Panc1 (cell line): ENCODE measurements around the gene FCHSD2.

Source experiments
- CTCF ChIP-seq: fragments of 450-650 bp; IDR thresholded peaks from 2 replicates; pipeline ENCODE4 v1.5.1; 2017; ENCODE audit warnings: mild to moderate bottlenecking
- POLR2AphosphoS5 ChIP-seq: IDR thresholded peaks from 2 replicates; pipeline ENCODE4 v1.6.1; 2012; ENCODE audit warnings: mild to moderate bottlenecking, low read depth, low read length, moderate library complexity
- REST ChIP-seq, 2 experiments: IDR thresholded peaks; 2 replicates each; pipeline ENCODE4 v1.6.1; 2011 to 2012; ENCODE audit warnings: low read depth in 2 of 2, control low read depth in 1 of 2, low read length in 1 of 2, mild to moderate bottlenecking in 1 of 2, moderate library complexity in 1 of 2; ENCODE audit not compliant: insufficient read depth in 1 of 2
- TCF7L2 ChIP-seq: IDR thresholded peaks from 2 replicates; pipeline ENCODE4 v1.6.1; 2011; ENCODE audit warnings: mild to moderate bottlenecking, low read depth, low read length, inconsistent platforms

GRCh38 chr11:73106347-73106746, 35.8 kb downstream of the FCHSD2 start:
- no peak for TF ChIP-seq CTCF
- no peak for TF ChIP-seq POLR2AphosphoS5
- TF ChIP-seq TCF7L2: no peak
- TF ChIP-seq REST (IDR thresholded peaks at IDR 0.05; ENCODE audit: insufficient read depth in 1 of 2, low read depth in 2 of 2, low read length in 1 of 2): no peak
